Tibial nerve (tissue), 4 donors: Measurements from ENCODE around the gene P2RX6.

Experiments used
- CTCF ChIP-seq, 5 experiments: fragments of 200-600 bp in 3 of 5; fragments of 450-650 bp in 2 of 5; sonication (generic) in 3 of 5; IDR thresholded peaks; one replicate each; pipeline ENCODE4 v1.5.1; 2016 to 2019; ENCODE audit warnings: antibody characterized with exemption in 5 of 5, mild to moderate bottlenecking in 3 of 5, moderate library complexity in 2 of 5
- EP300 ChIP-seq, 2 donors: sonication (generic); formaldehyde crosslinking; IDR thresholded peaks; one replicate each; pipeline ENCODE4 v1.6.1; 2017; ENCODE audit warnings: antibody characterized with exemption in 2 of 2, mild to moderate bottlenecking in 1 of 2
- POLR2A ChIP-seq, 2 donors: fragments of 450-650 bp; IDR thresholded peaks; one replicate each; pipeline ENCODE4 v1.6.1; 2017; ENCODE audit warnings: antibody characterized with exemption in 2 of 2, mild to moderate bottlenecking in 2 of 2, moderate library complexity in 2 of 2

GRCh38 chr22:20975541-20976290 lies 39.2 kb upstream of the P2RX6 start:
- no peak for TF ChIP-seq CTCF (IDR thresholded peaks at IDR 0.05)
- TF ChIP-seq POLR2A (IDR thresholded peaks at IDR 0.05) = no peak
- TF ChIP-seq EP300 (IDR thresholded peaks at IDR 0.05) = no peak
